K562 (cell line): Measurements from ENCODE around the gene CCT3. TPM values are rescaled to one million over a fixed set of nuclear protein-coding genes. Genes with fewer than 3 reads are reported as not detected.

ENCODE experiments used
- ATAC-seq: fragments of 200-7000 bp; cut with Tn5 transposase; 3 replicates; pipeline ENCODE4 v1.9.1; 2020; ENCODE audit warnings: moderate library complexity
- BruUV-seq: library from RNA; stranded (reverse); fragments of 400-500 nt; replicated peaks from 2 replicates; lab custom pipeline; 2021; lab: Mats Ljungman, UMichigan
- CTCF ChIA-PET: fragments of 300-600 bp; formaldehyde crosslinking; extraction: SDS; loops from one replicate; lab custom pipeline; 2021; ENCODE audit warnings: low intra/inter-chr PET ratio; lab: Yijun Ruan, JAX
- POLR2A ChIA-PET: fragments of 300-600, 350-650 bp; sonication (Branson Sonifier 250); formaldehyde crosslinking; extraction: SDS; loops from one replicate; lab custom pipeline; 2021; ENCODE audit warnings: antibody characterized with exemption, inconsistent platforms; lab: Yijun Ruan, JAX
- DNase-seq, 4 experiments: peaks; one replicate each; pipeline versions ENCODE4 v3.0.0 to v3.0.0-alpha.2; 2011 to 2018; ENCODE audit warnings: low spot score in 3 of 4, mixed read lengths in 3 of 4; ENCODE audit errors: extremely low read depth in 1 of 4
- FAIRE-seq: peaks from 2 replicates; lab custom pipeline; 2011; peaks lifted over from hg19 to GRCh38; lab: Jason Lieb, UNC
- H2AFZ ChIP-seq: 2 replicates; pipeline ENCODE4 v1.6.0; 2011; ENCODE audit warnings: low read depth, low read length, control low read depth, inconsistent platforms
- H3K27ac ChIP-seq: fragments of 200-600 bp; 3 replicates; pipeline ENCODE4 v1.8.0; 2011; ENCODE audit warnings: low read depth, mild to moderate bottlenecking, control low read depth, inconsistent platforms, low read length, moderate library complexity, mixed read lengths; ENCODE audit errors: extremely low read depth
- H3K27me3 ChIP-seq, 2 experiments: fragments of 300-600 bp in 1 of 2; 2 replicates in 1 of 2; 3 replicates in 1 of 2; pipeline versions ENCODE4 v1.6.0 to v1.8.0; 2011; ENCODE audit warnings: inconsistent platforms in 2 of 2, low read length in 2 of 2, mild to moderate bottlenecking in 1 of 2, mixed read lengths in 1 of 2, moderate library complexity in 1 of 2; ENCODE audit not compliant: control insufficient read depth in 2 of 2, insufficient read depth in 2 of 2
- H3K36me3 ChIP-seq: fragments of 300-600 bp; 3 replicates; pipeline ENCODE4 v1.8.0; 2011; ENCODE audit warnings: mild to moderate bottlenecking, low read length, inconsistent platforms; ENCODE audit not compliant: control insufficient read depth, insufficient read depth
- H3K4me1 ChIP-seq, 2 experiments: fragments of 200-600 bp in 1 of 2; replicated peaks in 1 of 2; 2 replicates in 1 of 2; 3 replicates in 1 of 2; pipeline versions ENCODE4 v1.5.1 to v1.8.0; 2011; ENCODE audit warnings: inconsistent platforms in 2 of 2, low read length in 2 of 2, mild to moderate bottlenecking in 1 of 2, mixed read lengths in 1 of 2, moderate library complexity in 1 of 2; ENCODE audit not compliant: control insufficient read depth in 2 of 2, insufficient read depth in 2 of 2
- H3K4me2 ChIP-seq: 2 replicates; pipeline ENCODE4 v1.6.1; 2011; ENCODE audit warnings: low read length, control low read depth, inconsistent platforms, mixed read lengths; ENCODE audit not compliant: insufficient read depth
- H3K4me3 ChIP-seq: fragments of 200-600 bp; sonication (generic), shearing (Covaris generic); 2 replicates; pipeline ENCODE4 v1.5.1; 2016; ENCODE audit warnings: control low read depth, inconsistent platforms
- H3K79me2 ChIP-seq: fragments of 200-600 bp; 3 replicates; pipeline ENCODE4 v1.8.0; 2011; ENCODE audit warnings: low read length, inconsistent platforms; ENCODE audit not compliant: control insufficient read depth, insufficient read depth
- H3K9ac ChIP-seq, 2 experiments: 2 replicates each; pipeline versions ENCODE4 v1.6.0 to v1.6.1; 2011; ENCODE audit warnings: low read depth in 2 of 2, low read length in 2 of 2, control low read depth in 1 of 2, inconsistent platforms in 1 of 2, mild to moderate bottlenecking in 1 of 2, mixed read lengths in 1 of 2; ENCODE audit not compliant: insufficient read depth in 1 of 2
- H3K9me1 ChIP-seq: one replicate; pipeline ENCODE4 v1.6.0; 2011; ENCODE audit warnings: inconsistent platforms, mild to moderate bottlenecking, low read length, moderate library complexity; ENCODE audit not compliant: control insufficient read depth, insufficient read depth
- H3K9me3 ChIP-seq: replicated peaks from 2 replicates; pipeline ENCODE4 v1.5.1; 2011; ENCODE audit warnings: low read depth, low read length, inconsistent platforms; ENCODE audit not compliant: control insufficient read depth, insufficient read depth
- H4K20me1 ChIP-seq: replicated peaks from 2 replicates; pipeline ENCODE4 v1.6.1; 2011; ENCODE audit warnings: low read length, inconsistent platforms, mixed read lengths; ENCODE audit not compliant: control insufficient read depth, insufficient read depth
- CBX2 ChIP-seq: fragments of 200-600 bp; sonication (generic); IDR thresholded peaks from one replicate; pipeline ENCODE4 v1.6.1; 2012; ENCODE audit warnings: mild to moderate bottlenecking, low read length, inconsistent platforms; ENCODE audit not compliant: insufficient read depth, poor library complexity, severe bottlenecking
- E2F8 ChIP-seq: fragments of 450-650 bp; IDR thresholded peaks from 2 replicates; pipeline ENCODE4 v1.7.1; 2018; ENCODE audit warnings: mild to moderate bottlenecking, low read depth; ENCODE audit not compliant: partially characterized antibody
- HLTF ChIP-seq: fragments of 450-650 bp; IDR thresholded peaks from 2 replicates; pipeline ENCODE4 v1.6.1; 2016
- HOMEZ ChIP-seq: fragments of 250-450 bp; sonication (Bioruptor Pico); IDR thresholded peaks from 2 replicates; pipeline ENCODE4 v1.4.0; 2020; ENCODE audit warnings: mild to moderate bottlenecking, moderate library complexity
- ILF3 ChIP-seq: fragments of 450-650 bp; IDR thresholded peaks from 2 replicates; pipeline ENCODE4 v1.6.1; 2018; ENCODE audit warnings: antibody characterized with exemption, mild to moderate bottlenecking, moderate library complexity, borderline replicate concordance
- L3MBTL2 ChIP-seq: fragments of 450-650 bp; IDR thresholded peaks from 2 replicates; pipeline ENCODE4 v1.6.1; 2016; ENCODE audit warnings: mild to moderate bottlenecking, moderate library complexity
- MAX ChIP-seq: sonication (generic); formaldehyde crosslinking; IDR thresholded peaks from 2 replicates; pipeline ENCODE4 v1.9.0; 2022; ENCODE audit warnings: mild to moderate bottlenecking, missing genetic modification reagents
- NCOA2 ChIP-seq, 2 experiments: fragments of 450-650 bp; IDR thresholded peaks; 2 replicates each; pipeline ENCODE4 v1.6.1; 2018; ENCODE audit warnings: mild to moderate bottlenecking in 2 of 2, moderate library complexity in 1 of 2; ENCODE audit not compliant: partially characterized antibody in 2 of 2
- NONO ChIP-seq, 2 experiments: fragments of 200-400 bp in 1 of 2; fragments of 450-650 bp in 1 of 2; formaldehyde crosslinking in 1 of 2; IDR thresholded peaks; 2 replicates each; pipeline ENCODE4 v1.6.1; 2017; ENCODE audit warnings: low read depth in 2 of 2, mild to moderate bottlenecking in 2 of 2, moderate library complexity in 2 of 2, low read length in 1 of 2
- NRF1 ChIP-seq, 2 experiments: fragments of 450-650 bp; IDR thresholded peaks in 1 of 2; conservative IDR thresholded peaks in 1 of 2; 2 replicates each; pipeline ENCODE4 v1.6.1; 2014; ENCODE audit warnings: mild to moderate bottlenecking in 2 of 2
- PHTF2 ChIP-seq: fragments of 250-450 bp; sonication (Bioruptor Pico); IDR thresholded peaks from 2 replicates; pipeline ENCODE4 v1.5.0; 2021; ENCODE audit warnings: mild to moderate bottlenecking
- POLR2AphosphoS2 ChIP-seq: IDR thresholded peaks from 2 replicates; pipeline ENCODE4 v1.6.1; 2012; ENCODE audit warnings: low read length, improper control_type of control experiment
- POLR2H ChIP-seq: IDR thresholded peaks from 2 replicates; pipeline ENCODE4 v1.6.1; 2016; ENCODE audit warnings: missing genetic modification characterization, low read depth, mild to moderate bottlenecking, control low read depth, missing compliant biosample characterization, moderate library complexity
- PTTG1 ChIP-seq: fragments of 450-650 bp; IDR thresholded peaks from 2 replicates; pipeline ENCODE4 v1.6.1; 2016; ENCODE audit warnings: low read depth, mild to moderate bottlenecking, missing genetic modification characterization, missing compliant biosample characterization
- SMAD4 ChIP-seq: fragments of 250-450 bp; sonication (Bioruptor Pico); conservative IDR thresholded peaks from 2 replicates; pipeline ENCODE4 v1.8.0; 2021; ENCODE audit warnings: inconsistent platforms, mild to moderate bottlenecking, moderate library complexity
- TAF15 ChIP-seq: fragments of 200-400 bp; formaldehyde crosslinking; IDR thresholded peaks from 2 replicates; pipeline ENCODE4 v1.6.1; 2017; ENCODE audit warnings: mild to moderate bottlenecking, low read depth, low read length, moderate library complexity
- ZBTB17 ChIP-seq: fragments of 450-650 bp; formaldehyde crosslinking; IDR thresholded peaks from 2 replicates; pipeline ENCODE4 v1.4.0; 2020; ENCODE audit warnings: mild to moderate bottlenecking
- ZNF584 ChIP-seq: fragments of 200-800 bp; sonication (Bioruptor generic); IDR thresholded peaks from 2 replicates; pipeline ENCODE4 v1.6.1; 2016; ENCODE audit warnings: low read depth, mild to moderate bottlenecking, missing genetic modification characterization, missing compliant biosample characterization
- ZZZ3 ChIP-seq: fragments of 450-650 bp; IDR thresholded peaks from 2 replicates; pipeline ENCODE4 v1.6.1; 2016; ENCODE audit warnings: antibody characterized with exemption, mild to moderate bottlenecking, moderate library complexity
- whole genome bisulfite sequencing: fragments of 100-300 bp; shearing (Covaris generic); methylation state at CpG from one replicate; pipeline ENCODE4 v1.1.6; 2016; ENCODE audit warnings: low coverage, mixed read lengths; ENCODE audit not compliant: insufficient coverage; ENCODE audit errors: missing lambda C conversion rate; 5-methylcytosine and 5-hydroxymethylcytosine counted together
- in situ Hi-C: fragments of 300-500 bp; cut with MboI; formaldehyde crosslinking; loops from 4 replicates; pipeline ENCODE4 v1.15.0; 2018; ENCODE audit warnings: inconsistent platforms, mixed read lengths
- intact Hi-C: fragments of 100-400 bp; cut with micrococcal nuclease; formaldehyde crosslinking; loops from 2 replicates; pipeline ENCODE4 v1.14.2; 2022
- polyA plus RNA-seq, 8 experiments: library from polyadenylated mRNA; depleted of rRNA in 4 of 8; stranded (reverse) in 5 of 8; unstranded in 3 of 8; fragments of >200 nt; fragmentation: Nextera tagmentation in 2 of 8; fragmentation: Illumina TruSeq in 1 of 8; extraction: Ambion mirVana in 2 of 8; extraction: Trizol in 1 of 8; gene quantifications; 2 replicates each; pipeline versions ENCODE4 v1.2.1 to v1.2.3, GENCODE V29; 2011 to 2014; ENCODE audit warnings: inconsistent platforms in 1 of 8, missing spikeins in 1 of 8
- total RNA-seq, 7 experiments: library from RNA; depleted of rRNA in 6 of 7; stranded (reverse); fragments of >200 nt in 6 of 7; fragmentation: Illumina TruSeq in 2 of 7; extraction: Trizol in 2 of 7; gene quantifications; 2 replicates each; pipeline versions ENCODE4 v1.2.1 to v1.2.3, GENCODE V29; 2011 to 2021; ENCODE audit warnings: low replicate concordance in 1 of 7

The CCT3 gene
- total and polyA plus RNA-seq, 9 of the 15 experiments (the other 6 are each of a cell fraction or from before 2014, with no cell fraction given) = 475 to 1,167 (median 610) TPM

- WGBS = 2% methylated on average over 8 of the region's 8 CpGs
- DNase-seq = peak; percentile 62 to 85 (median 70)
- TF ChIP-seq ZNF584 (CRISPR knock-in tag) = no peak
- TF ChIP-seq NONO (IDR thresholded peaks at IDR 0.05; ENCODE audit: low read depth in 2 of 2, low read length in 1 of 2) = no peak
- no peak for TF ChIP-seq ZBTB17 (CRISPR knock-in tag)
- TF ChIP-seq POLR2H (tag) = no peak
- no peak for TF ChIP-seq POLR2AphosphoS2
- no peak for TF ChIP-seq ILF3
- TF ChIP-seq E2F8 = no peak
- no peak for TF ChIP-seq TAF15
- TF ChIP-seq SMAD4 (CRISPR knock-in tag) = 0 out of 2 replicates have a peak, but pooled peaks have one; percentile 32
- no peak for TF ChIP-seq L3MBTL2
- no peak for TF ChIP-seq PHTF2 (CRISPR knock-in tag)
- no peak for TF ChIP-seq HOMEZ (CRISPR knock-in tag)
- no peak for TF ChIP-seq CBX2
- no peak for TF ChIP-seq NRF1 (conservative IDR thresholded peaks at IDR 0.05 in 1 of 2, IDR thresholded peaks at IDR 0.05 in 1 of 2)
- TF ChIP-seq NCOA2 (IDR thresholded peaks at IDR 0.05; ENCODE audit: partially characterized antibody in 2 of 2) = no peak
- TF ChIP-seq ZZZ3 = no peak
- TF ChIP-seq HLTF = no peak
- no peak for TF ChIP-seq PTTG1 (tag)
- peak; percentile 99 for TF ChIP-seq MAX (CRISPR knock-in tag)
Observed at GRCh38 chr1:156281281-156281680, 56.8 kb downstream of the CCT3 start.

More at GRCh38 chr1:156281281-156281680, 56.8 kb downstream of the CCT3 start:
- Histone ChIP-seq H2AFZ (no peak overlapping the region), H3K4me2 (peak overlapping the region; percentile 100), H3K9me3 (no peaks in the 10 kb centered on the region), H3K36me3 (peaks cover 57% of the 10 kb centered on the region), H3K4me1 (peaks cover 6 to 10% of the 10 kb centered on the region in 2 experiments; a peak in 4 of 5 replicates), H3K27me3 (no peaks in the 10 kb centered on the region), H3K9me1 (no peaks in the 10 kb centered on the region), H3K9ac (peak overlapping the region; percentile 91 to 97), H3K4me3 (peak overlapping the region; percentile 97), H4K20me1 (peaks cover 11% of the 10 kb centered on the region; the same call in 1 of the 2 replicates), H3K27ac (peak overlapping the region; percentile 93), H3K79me2 (peaks cover 52% of the 10 kb centered on the region)
- peak; percentile 73 for ATAC-seq
- no peak for FAIRE-seq
- ChIA-PET POLR2A (interaction anchor here (0.6 to 6.3 kb wide), 10 partner anchors 11 to 157 kb away, joined by 3 to 63 read pairs (median 4); partner anchors contain the start of gene GLMP), CTCF (no interaction called here)
- no TSS peak for BruUV-seq
- intact Hi-C loops = no loop called here
- in situ Hi-C loops = no loop called here
